ENCODE results near the gene NSMCE1.

NSMCE1 gene

DNA sequence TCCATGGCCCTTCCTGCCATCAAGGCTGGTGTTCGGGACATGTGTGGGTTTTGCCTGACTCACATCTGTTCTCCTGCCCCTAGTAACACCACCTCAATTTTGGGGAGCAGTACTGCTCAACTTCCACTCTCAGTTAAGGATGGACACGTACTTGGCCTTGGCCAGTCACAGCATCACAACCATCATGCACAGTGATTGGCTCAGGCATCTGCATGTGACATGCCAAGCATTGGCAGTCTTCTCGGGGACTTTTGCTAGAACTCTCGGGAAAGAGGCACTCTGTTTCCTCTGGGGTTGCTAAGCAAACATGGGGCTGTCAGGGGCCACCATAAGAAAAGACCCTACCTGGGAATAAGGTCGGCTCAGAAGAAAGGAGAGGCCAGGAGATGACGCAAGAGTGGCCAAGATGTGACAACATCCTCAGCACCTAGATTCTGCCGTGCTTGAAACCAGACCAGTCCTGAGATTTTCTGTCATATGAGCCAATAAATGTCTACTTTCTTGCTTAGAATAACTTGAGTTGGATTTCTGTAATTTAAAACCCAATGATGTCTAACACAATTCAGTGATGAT lies 77.1 kb downstream of the NSMCE1 start:
- no peak for DNase-seq

- no peak for DNase-seq
Observed at GRCh38 chr16:27190316-27190871, 78.2 kb downstream of the NSMCE1 start.

DNA sequence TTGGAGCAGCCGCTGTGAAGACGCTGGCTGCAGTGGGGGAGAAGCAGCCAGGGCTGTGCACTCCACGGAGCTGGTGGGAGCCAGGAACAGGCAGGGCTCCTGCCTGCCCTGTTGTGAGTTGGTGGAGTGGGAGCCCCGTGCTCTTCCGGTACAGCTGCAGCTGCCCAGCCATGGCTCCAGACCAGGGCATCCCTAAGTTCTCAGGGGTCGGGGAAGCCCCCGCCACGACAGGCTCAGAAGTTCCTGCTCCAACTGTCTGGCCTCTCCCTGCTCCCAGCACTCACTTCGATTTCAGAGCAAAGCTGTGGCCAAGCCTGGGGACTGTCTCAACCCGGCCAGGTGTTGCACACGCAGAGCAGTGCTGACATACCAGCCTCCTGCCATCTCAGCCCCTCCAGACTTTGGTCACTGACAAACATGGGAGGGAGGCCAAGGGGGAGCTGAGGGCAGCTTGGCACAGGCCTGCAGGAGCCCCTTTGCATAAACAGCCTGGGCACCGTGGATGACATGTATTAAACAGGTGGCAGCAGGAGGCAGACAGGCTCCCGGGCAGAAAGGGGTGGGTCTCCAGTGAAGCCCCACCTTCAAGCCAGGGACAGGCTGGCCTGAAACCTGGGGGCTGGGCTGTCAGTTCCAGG lies 79.1 kb downstream of the NSMCE1 start:
- DNase-seq = peak; percentile 40 to 66

- DNase-seq = no peak
Observed at GRCh38 chr16:27188633-27189032, 79.9 kb downstream of the NSMCE1 start.

DNA sequence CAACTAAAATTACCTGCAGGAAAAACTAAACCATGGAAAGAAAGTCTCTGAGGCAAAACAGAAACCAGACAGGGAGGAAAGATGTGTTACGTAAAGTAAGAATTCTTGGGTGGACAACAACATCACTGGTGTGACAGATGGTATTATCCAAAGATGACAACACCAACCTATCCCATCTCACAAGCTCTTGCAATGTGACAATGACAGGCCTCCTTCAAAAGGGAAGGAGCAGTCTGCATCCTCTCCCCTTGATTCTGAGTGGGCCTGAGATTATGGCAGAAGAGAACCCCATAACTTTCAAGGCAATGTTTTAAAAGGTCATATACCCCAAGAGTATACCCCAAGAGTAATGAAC lies 82.8 kb downstream of the NSMCE1 start:
- DNase-seq = no peak

GRCh38 chr16:27182906-27183405 lies 85.6 kb downstream of the NSMCE1 start:
- DNase-seq = no peak

GRCh38 chr16:27181019-27181790 lies 87.4 kb downstream of the NSMCE1 start:
- DNase-seq = peak; percentile 65 to 80

DNA sequence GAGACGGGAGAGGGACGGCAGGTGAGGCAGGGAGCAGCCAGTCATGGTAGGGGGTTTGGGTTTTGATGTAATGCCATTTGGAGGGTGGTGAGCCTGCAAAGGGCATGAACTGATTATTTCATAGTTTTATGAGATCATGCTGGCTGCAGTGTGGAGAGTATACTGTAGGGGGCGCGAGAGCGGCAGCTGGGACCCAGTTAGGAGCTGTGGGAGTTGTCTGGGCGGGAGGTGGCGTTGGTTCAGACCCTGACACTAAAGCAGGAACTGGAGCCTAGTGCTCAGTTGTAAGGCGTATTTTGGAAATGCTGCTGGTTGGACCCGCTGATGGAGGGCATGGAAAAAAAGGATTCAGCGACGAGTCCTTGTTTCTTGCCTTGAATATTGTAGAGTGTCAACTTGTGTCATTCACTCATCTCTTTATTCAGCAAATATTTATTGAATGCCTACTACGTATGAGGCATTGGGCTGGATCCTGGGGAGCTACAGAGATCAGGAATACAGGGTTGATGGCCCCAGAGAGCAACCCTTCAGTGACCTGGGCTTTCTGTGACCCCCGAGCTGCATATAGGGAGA lies 89.0 kb downstream of the NSMCE1 start:
- peak; percentile 69 to 81 for DNase-seq

GRCh38 chr16:27177031-27177774 lies 91.4 kb downstream of the NSMCE1 start:
- no peak for DNase-seq

- DNase-seq = no peak
Observed at GRCh38 chr16:27175888-27176287, 92.7 kb downstream of the NSMCE1 start.

Measured in SHP77 (cell line).